GM12875 (cell line): ENCODE results near the gene ZNF460.

Source experiments
- H3K4me3 ChIP-seq: one replicate; pipeline ENCODE4 v1.5.1; 2011; ENCODE audit warnings: low read depth, low read length, control low read depth
- CTCF ChIP-seq: IDR thresholded peaks from 2 replicates; pipeline ENCODE4 v1.5.1; 2011; ENCODE audit warnings: low read depth, mild to moderate bottlenecking, control low read depth, inconsistent platforms, low read length, moderate library complexity, borderline replicate concordance; ENCODE audit not compliant: insufficient read depth

ZNF460 gene

DNA sequence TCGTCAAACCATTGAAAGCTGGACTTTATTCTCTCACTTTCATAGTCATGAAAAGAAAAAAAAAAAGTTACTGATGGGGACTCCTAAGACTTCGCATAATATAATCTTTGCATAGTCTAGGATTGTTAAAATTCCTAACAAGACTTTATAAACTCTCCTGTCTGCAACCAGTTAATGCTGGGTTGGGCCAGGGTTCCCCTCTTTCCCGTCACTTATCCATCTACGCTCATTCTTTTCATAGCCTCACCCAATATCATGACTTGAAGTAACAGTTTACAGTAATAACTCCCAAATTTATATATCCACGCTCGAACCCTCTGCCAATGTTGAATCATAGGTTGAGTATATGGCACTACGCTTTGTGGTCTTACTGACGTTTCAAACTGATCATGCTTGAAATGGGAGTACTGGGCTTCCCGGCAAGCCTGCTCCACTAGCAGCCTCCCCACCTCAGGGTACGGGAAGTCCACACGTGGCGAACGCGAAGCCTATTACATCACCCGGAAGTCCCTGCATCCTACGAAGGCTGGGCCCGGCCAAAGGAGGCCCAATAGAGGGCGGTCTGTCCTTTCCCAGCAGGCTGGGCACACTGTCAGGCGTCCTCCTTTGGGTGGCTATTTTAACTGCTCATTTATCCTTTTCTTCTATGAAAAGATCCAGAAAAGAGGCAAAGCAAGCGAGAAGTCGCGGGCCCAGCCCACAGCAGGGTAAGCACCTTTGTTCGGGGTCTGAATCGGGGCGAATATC is 694 bp upstream of the ZNF460 start:
- peak; percentile 21; the same call in 1 of the 2 replicates for TF ChIP-seq CTCF
- H3K4me3 ChIP-seq = peak overlapping the region; percentile 70

DNA sequence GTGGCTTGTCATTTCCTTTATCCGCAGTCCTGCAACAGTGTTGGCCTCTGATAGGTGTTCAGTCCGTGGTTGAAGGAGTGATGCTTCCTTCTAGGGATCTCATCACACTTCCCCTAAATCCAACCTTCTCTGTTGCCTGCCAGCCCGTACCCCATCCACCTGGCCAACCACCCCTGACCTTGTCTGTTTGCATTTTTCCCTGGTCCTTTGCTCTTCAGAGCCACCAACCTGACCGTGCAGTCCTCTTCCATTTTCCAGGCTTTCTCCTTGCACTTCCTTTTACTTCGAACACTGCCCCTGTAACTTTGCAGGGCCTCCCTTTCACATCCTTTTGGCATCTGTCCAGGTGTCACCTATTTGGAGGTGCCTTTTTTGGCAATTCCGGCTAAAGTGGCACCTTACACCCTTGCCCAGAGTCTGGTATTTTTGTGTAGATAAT is 696 bp downstream of the ZNF460 start:
- peak overlapping the region; percentile 70 for H3K4me3 ChIP-seq
- TF ChIP-seq CTCF = no peak

GRCh38 chr19:57282011-57282643 is 1.8 kb downstream of the ZNF460 start:
- TF ChIP-seq CTCF = no peak
- peak overlapping the region; percentile 70 for H3K4me3 ChIP-seq

DNA sequence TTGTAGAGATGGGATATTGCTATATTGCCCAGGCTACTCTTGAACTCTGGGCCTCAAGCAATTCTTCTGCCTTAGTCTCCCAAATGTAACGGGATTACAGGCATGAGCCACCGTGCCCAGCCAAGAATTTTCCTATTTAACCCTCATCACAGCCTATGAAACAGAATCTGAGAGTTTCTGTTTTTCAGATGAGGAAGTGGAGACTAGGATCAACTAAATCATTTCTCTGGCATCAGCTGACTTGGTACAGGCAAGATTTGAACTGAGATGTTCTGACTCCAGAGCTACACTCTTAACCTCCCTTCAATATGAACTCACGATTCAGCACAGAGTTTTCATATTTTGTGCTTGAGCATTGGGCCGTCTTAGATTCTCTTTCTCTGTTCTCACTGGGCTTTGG is 8.1 kb downstream of the ZNF460 start:
- TF ChIP-seq CTCF = no peak
- H3K4me3 ChIP-seq = no peak overlapping the region

DNA sequence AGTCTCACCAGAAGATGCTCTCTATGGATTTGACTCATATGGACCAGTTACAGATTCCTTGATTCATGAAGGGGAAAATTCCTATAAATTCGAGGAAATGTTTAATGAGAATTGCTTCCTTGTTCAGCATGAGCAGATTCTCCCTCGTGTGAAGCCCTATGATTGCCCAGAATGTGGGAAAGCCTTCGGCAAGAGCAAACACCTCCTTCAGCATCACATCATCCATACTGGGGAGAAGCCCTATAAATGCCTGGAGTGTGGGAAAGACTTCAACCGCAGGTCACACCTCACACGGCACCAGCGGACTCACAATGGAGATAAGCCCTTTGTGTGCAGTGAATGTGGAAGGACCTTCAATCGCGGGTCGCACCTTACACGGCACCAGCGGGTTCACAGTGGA is 10.7 kb downstream of the ZNF460 start:
- no peak overlapping the region for H3K4me3 ChIP-seq
- no peak for TF ChIP-seq CTCF

DNA sequence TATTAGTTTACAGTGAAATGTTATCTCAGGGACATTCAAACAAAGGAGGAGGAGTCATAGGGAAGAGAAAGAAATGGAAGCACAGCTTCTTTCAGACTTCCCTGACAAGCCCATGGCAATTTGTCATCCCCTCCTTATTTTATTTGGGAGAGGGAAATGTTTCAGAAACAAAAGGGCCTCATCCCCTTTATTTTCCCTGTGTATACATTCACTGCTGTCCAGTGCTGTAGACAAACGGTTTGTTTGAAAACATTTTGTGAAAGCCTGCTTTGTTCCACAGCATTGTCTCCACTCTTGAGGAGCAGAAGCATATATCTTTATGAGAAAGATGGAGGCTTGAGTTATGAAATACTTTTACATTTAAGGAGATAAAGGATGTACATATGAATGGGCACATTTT is 12.3 kb downstream of the ZNF460 start:
- H3K4me3 ChIP-seq = no peak overlapping the region
- TF ChIP-seq CTCF = no peak

DNA sequence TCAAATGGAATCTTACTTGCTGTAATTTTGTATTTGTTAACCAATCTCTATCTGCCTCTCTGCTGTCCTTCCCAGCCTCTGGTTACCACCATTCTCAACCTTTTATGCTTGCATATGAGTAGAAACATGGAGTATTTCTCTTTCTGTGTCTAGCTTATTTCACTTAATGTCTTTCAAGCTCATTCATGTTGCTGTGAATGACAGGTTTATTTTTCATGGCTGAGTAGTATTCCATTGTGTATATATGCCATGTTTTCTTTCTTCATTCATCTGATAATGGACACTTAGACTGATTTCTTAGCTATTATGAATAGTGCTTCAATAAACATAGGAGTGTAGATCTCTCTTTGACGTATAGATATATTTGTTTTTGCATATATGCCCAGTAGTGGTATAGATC is 13.4 kb downstream of the ZNF460 start:
- TF ChIP-seq CTCF = no peak
- H3K4me3 ChIP-seq = no peak overlapping the region
